ENCODE measurements around the gene EIF4H.
A peak's percentile ranks its signal among the peaks of the same experiment; 100 is the strongest.
"Not testable (repeated sequence)": the region's sequence is repeated elsewhere in the genome, so short reads cannot be mapped to it uniquely, and the experiment has no call there.

Gene EIF4H

DNA sequence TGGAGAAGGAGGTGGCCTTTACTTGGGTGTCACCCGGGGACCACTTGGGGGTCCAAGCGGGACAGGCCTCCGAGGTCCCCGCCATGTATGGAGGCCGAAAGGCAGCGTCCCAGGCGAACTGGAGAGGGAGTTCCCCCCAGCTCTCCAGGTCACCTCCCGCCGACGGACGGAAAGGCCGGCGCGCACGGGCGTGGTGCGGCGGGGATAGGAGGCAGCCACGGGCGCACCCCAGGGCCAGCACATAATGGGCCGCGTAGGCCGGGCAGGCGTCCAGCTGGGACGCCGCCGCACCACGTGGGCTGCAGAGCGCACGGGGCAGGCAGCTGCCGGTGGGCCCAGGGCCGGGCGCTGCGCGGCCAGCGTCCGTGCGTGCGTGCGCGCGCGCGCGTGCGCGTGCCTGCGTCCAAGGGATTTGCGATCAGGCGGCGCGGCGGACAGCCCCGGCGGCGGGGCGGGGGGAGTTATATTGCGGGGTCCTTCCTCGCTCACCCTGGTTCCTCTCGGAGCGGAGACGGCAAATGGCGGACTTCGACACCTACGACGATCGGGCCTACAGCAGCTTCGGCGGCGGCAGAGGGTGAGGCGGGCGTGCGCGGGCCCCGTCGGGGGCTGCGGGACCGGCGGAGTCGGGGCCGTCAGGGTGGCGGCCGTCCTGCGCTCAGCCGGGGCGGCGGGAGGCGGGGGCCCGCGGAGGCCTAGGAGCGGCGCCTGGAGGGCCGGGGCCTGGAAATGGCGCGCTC lies at the start of gene EIF4H:
Gene EIF4H (plus strand): TSS at position 491 of the 740 bp plus-strand sequence. CDS start 28 bp downstream, at position 519.
- peak; percentile 67 for DNase-seq

- DNase-seq = no peak
These were observed 47.8 kb upstream of the EIF4H start for GRCh38 chr7:74126220-74126880.

DNA sequence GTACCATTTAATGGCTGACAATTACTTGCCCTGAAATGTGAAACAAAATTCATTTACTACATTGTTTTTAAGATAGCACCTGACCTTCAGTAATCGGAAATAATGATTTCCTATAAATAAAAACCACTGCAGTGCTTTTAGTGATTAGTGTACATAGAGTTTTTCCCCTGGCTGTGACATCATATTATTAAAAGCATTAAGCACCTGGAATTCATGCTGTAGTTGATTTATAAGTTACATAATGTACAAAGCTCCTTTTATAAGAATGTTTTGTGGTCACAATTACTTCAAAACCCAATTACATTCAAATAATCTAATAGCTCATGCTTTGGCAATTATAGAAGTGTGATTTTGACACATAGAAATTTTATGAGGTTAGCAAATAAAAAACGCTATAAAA lies 44.3 kb upstream of the EIF4H start:
- no peak for DNase-seq

DNA sequence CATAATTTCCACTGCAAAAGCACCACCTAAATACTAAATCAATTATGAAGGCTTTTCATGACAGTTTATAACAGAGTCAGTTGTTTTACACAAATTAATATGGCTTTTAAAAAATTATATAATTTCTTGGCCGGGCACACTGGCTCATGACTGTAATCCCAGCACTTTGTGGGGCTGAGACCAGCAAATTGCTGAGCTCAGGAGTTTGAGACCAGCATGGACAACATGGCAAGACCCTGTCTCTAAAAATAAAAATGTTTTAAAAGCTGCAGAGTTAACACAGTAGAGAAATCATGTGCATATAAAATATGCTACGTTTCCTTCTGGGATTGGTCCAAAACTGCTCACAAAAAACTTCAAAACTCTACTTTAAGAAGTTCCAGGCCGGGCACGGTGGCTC lies 43.6 kb upstream of the EIF4H start:
- no peak for DNase-seq

GRCh38 chr7:74134117-74134620 lies 40.0 kb upstream of the EIF4H start:
- no peak for DNase-seq

GRCh38 chr7:74138334-74138867 lies 35.8 kb upstream of the EIF4H start:
- no peak for DNase-seq

DNA sequence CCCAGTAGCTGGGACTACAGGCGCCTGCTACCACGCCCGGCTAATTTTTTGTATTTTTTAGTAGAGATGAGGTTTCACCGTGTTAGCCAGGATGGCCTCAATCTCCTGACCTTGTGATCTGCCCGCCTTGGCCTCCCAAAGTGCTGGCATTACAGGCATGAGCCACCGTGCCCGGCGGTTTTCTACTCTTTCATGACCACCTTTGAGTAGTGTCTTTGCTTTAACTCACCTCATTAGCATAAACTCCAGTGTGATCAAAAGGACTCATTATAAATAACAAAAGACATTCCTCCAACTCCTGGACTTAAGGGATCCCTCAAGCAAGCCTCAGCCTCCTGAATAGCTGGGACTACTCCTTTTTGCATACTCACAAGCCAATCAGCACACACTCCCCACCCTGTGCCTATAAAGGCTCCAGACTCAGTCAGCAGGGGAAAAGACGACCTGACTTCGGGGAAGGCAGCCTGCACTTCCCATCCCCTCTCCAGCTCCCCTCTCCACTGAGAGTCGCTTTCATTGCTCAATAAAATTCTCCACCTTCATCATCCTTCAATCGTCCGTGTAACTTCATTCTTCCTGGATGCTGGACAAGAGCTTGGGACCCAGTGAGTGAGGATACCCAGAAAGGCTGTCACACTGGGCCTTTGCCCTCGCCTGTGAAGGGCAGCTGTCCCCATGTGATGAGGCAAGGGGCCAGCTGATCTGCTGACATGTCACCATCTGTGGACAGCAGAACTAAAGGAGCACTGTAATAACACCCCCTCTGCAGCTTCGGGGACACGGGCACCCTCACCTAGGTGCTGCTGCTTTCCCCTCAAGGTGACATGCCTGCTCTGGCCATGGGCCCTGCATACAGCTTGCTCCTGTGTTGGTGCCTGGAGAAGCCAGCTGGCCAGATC lies 35.0 kb upstream of the EIF4H start:
- no peak for DNase-seq

- DNase-seq = no peak
These were observed 32.5 kb upstream of the EIF4H start for GRCh38 chr7:74141705-74142104.

DNA sequence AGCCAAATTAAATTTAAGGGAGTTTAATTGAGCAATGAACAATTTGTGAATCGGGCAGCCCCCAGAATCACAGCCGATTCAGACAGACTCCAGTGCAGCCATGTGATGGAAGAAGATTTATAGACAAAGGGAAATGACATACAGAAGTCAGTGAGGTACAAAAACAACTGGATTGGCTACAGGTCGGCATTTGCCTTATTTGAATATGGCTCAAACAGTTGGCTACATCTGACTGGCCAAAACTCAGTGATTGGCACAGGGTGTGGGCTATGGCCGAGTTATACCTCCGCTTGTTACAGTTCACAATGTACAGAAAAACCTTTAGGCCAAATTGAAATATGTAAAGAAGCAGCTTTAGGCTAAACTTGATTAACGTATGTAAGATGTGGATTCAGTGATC lies 30.8 kb upstream of the EIF4H start:
- no peak for DNase-seq

DNA sequence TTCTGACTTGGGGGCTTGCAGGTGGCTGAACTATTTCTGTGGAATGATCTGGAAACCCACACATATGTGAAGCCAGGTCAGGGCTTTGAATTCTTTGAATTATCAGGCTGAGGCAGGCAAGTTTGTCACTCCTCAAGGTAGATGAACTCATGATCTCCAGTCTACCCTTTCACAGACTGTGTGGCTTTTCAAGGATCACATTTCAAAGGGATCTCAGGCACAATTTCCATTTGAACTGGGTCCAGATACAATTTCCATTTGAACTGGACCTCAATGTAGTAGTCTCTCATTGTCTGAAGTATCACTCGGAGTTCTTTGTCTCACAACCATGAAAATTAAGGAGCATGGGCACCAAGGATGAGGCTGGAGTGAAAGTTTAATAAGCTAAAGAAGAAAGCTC lies 25.7 kb upstream of the EIF4H start:
- DNase-seq = no peak

DNA sequence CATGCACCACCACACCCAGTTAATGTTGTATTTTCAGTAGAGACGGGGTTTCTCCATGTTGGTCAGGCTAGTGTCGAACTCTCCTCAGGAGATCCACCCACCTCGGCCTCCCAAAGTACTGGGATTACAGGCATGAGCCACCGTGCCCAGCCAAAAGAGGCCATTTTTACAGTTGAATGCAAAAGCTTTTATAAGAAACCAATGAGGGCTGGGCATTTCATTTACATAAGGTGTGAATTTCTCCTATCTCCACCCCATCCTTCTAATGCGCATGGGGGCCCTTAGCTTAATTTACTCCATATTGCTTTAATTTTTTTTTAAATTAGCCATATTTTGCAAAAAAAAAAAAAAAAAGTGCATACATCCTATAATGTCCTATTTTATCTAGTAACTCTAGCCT lies 25.1 kb upstream of the EIF4H start:
- DNase-seq = no peak

DNA sequence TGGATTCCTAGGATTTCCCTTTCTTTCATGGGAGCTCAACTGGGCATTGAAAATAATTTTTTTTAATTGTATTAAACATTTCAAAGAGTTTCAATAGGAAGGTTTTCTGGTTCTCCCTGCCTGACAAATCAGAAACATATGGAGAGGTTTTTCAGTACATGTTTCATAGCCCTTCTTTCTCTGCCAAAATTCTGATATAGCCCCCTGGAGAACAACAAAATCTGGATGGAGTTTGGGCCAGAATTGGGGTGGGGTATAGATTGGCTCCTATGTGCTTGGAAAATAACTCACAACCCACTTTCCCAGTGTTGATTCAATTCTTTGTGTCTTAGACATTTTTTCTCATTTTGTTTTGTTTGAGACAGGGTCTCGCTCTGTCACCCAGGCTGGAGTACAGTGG lies 24.6 kb upstream of the EIF4H start:
- no peak for DNase-seq

GRCh38 chr7:74153736-74154135 lies 20.4 kb upstream of the EIF4H start:
- DNase-seq = no peak

GRCh38 chr7:74155810-74156395 lies 18.3 kb upstream of the EIF4H start:
- no peak for DNase-seq

- no peak for DNase-seq
These were observed 16.6 kb upstream of the EIF4H start for GRCh38 chr7:74157605-74158004.

DNA sequence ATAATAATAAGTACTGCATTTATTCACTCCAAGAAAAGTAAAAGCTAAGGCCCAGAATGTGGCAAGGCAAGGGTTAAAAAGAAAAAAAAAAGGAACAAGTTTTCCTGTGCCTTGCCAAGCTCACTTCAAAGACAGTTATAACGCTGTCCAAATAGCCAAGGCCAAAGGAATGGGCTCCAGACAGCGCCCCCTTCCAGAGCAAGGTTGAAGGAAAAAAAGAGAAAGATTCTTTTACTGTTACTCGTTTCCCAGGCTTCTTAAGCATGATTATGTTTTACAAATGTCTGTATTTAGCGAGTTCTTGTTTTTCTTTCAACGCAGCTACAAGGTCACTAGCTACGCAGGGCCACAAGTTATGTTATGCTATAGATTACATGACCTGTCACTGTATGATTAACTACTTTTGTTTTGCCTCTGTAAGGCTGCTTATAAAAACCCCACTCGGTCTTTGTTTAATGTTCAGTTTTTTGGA lies 9.1 kb upstream of the EIF4H start:
- DNase-seq = no peak

DNA sequence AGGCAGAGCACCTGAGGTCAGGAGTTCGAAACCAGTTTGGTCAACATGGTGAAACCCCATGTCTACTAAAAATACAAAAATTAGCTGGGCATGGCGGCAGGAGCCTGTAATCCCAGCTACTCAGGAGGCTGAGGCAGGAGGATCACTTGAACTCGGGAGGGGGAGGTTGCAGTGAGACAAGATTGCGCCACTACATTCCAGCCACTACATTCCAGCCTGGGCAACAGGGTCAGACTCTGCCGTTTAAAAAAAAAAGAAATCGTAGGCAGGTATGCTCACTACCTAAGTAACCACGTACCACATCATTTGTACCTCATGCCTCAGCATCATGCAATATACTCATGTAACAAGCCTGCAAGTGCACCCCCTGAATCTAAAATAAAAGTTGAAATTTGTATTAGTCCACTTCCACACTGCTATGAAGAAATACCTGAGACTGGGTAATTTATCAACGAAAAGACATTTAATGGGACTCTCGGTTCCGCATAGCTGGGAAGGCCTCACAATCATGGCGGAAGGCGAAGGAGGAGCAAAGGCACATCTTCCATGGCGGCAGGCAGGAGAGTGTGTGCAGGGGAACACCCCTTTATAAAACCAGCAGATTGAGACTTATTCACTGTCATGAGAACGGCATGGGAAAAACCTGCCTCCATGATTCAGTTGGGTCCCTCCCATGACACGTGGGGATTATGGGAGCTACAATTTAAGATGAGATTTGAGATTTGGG lies 8.1 kb upstream of the EIF4H start:
- no peak for DNase-seq

GRCh38 chr7:74167324-74167723 lies 6.8 kb upstream of the EIF4H start:
- DNase-seq = not testable (repeated sequence)

DNA sequence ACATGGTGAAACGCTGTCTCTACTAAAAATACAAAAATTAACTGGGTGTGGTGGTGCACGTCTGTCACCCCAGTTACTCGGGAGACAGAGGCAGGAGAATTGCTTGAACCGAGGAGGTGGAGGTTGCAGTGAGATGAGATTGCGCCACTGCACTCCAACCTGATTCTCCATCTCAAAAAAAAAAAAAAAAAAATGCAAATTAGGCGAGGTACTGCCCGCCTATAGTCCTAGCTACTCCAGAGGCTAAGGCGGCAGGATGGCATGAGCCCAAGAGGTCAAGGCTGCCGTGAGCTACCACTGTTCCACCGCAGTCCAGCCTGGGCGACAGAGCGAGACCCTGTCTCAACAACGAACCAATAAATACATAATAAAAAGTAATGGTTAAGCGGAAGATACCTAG lies 1.1 kb upstream of the EIF4H start:
- DNase-seq = no peak

DNA sequence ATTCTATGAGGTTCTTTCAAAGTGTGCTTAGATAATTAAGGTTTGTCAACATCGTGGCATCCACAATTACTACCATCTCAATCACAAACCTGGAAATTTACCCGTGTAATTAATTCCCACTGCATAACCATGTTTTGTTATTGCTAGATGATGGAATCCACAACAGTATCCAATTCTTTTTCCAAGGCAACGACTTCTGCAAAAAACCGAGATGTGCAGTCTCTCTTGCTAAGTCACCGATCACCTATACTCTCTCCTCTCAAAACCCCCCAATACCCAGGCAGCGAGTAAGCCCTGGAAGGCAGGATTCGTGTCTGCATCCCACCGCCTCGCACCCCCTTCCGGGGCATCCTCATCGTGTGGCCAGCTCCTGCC lies 678 bp upstream of the EIF4H start:
- DNase-seq = peak; percentile 63

GRCh38 chr7:74174606-74175082 lies 488 bp downstream of the EIF4H start:
- DNase-seq = peak; percentile 29

DNA sequence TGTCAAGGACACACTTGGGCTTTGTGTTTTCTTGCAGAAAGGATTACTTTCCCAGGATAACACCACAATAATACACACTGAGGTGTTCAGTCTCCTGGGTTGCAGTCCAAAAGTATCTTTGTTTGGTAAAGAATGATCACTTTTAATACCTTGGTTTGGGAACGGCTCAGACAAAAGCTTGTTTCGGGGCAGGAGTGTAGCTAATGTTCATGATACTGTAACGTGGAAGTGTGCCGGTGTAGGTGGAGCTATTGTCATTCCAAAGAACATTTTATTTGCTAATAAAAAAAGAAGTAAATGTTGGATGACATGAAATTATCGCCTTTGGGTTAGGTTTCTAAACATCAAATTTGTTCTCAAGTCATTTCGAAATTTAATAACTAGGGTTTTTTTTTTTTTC lies 1.2 kb downstream of the EIF4H start:
- DNase-seq = no peak

Measured in DMS79 (cell line).